HepG2 (cell line): ENCODE data around the gene PLCL1. TPM values are rescaled to one million over a fixed set of nuclear protein-coding genes. Genes with fewer than 3 reads are reported as not detected.

Experiments used
- ATAC-seq: fragments of 200-7000 bp; cut with Tn5 transposase; 3 replicates; pipeline ENCODE4 v1.9.1; 2020; ENCODE audit warnings: mild to moderate bottlenecking, moderate library complexity
- BruUV-seq: library from RNA; stranded (reverse); fragments of 400-500 nt; replicated peaks from 2 replicates; lab custom pipeline; 2021; lab: Mats Ljungman, UMichigan
- CTCF ChIA-PET: fragments of 300-600 bp; formaldehyde crosslinking; extraction: SDS; loops from one replicate; lab custom pipeline; 2021; ENCODE audit warnings: low total read pairs, inconsistent platforms, low intra/inter-chr PET ratio; lab: Yijun Ruan, JAX
- POLR2A ChIA-PET: fragments of 350-600 bp; sonication (Branson Sonifier 250); formaldehyde crosslinking; loops from one replicate; lab custom pipeline; 2020; ENCODE audit warnings: antibody characterized with exemption, inconsistent platforms; lab: Yijun Ruan, JAX
- DNase-seq: peaks from one replicate; pipeline ENCODE4 v3.0.0-alpha.2; 2015; ENCODE audit warnings: low spot score
- FAIRE-seq: peaks from 3 replicates; lab custom pipeline; 2011; peaks lifted over from hg19 to GRCh38; lab: Jason Lieb, UNC
- H2AFZ ChIP-seq: one replicate; pipeline ENCODE4 v1.6.1; 2011; ENCODE audit warnings: low read length, inconsistent platforms
- H3K27ac ChIP-seq: fragments of 300-600 bp; 3 replicates; pipeline ENCODE4 v1.8.0; 2011; ENCODE audit warnings: mixed run types, mild to moderate bottlenecking, mixed read lengths, low read length, inconsistent platforms; ENCODE audit not compliant: insufficient read depth; ENCODE audit errors: extremely low read length
- H3K27me3 ChIP-seq, 2 experiments: fragments of 200-600 bp in 1 of 2; 2 replicates in 1 of 2; 3 replicates in 1 of 2; pipeline versions ENCODE4 v1.6.0 to v1.8.0; 2011; ENCODE audit warnings: low read length in 2 of 2, mild to moderate bottlenecking in 2 of 2, moderate library complexity in 2 of 2, inconsistent platforms in 1 of 2; ENCODE audit not compliant: insufficient read depth in 2 of 2, control insufficient read depth in 1 of 2
- H3K36me3 ChIP-seq, 2 experiments: fragments of 200-600 bp in 1 of 2; replicated peaks in 1 of 2; 2 replicates in 1 of 2; 3 replicates in 1 of 2; pipeline versions ENCODE4 v1.5.1 to v1.8.0; 2011; ENCODE audit warnings: low read length in 2 of 2, inconsistent platforms in 1 of 2; ENCODE audit not compliant: insufficient read depth in 2 of 2, control insufficient read depth in 1 of 2
- H3K4me1 ChIP-seq: 2 replicates; pipeline ENCODE4 v1.5.1; 2012; ENCODE audit warnings: low read length, inconsistent platforms; ENCODE audit not compliant: insufficient read depth
- H3K4me2 ChIP-seq: 2 replicates; pipeline ENCODE4 v1.6.0; 2011; ENCODE audit warnings: low read depth, low read length, inconsistent platforms
- H3K4me3 ChIP-seq, 3 experiments: fragments of 200-600 bp in 1 of 3; sonication (generic), shearing (Covaris generic) in 1 of 3; replicated peaks in 1 of 3; 2 replicates each; pipeline ENCODE4 v1.5.1; 2011 to 2016; ENCODE audit warnings: low read length in 3 of 3, inconsistent platforms in 2 of 3, low read depth in 2 of 3, mild to moderate bottlenecking in 2 of 3, control low read depth in 1 of 3, mixed read lengths in 1 of 3; ENCODE audit not compliant: insufficient read depth in 1 of 3
- H3K79me2 ChIP-seq: one replicate; pipeline ENCODE4 v1.6.1; 2011; ENCODE audit warnings: low read length, inconsistent platforms; ENCODE audit not compliant: insufficient read depth
- H3K9ac ChIP-seq: 2 replicates; pipeline ENCODE4 v1.6.0; 2011; ENCODE audit warnings: mild to moderate bottlenecking, low read depth, low read length, inconsistent platforms; ENCODE audit not compliant: insufficient read depth
- H3K9me3 ChIP-seq: 2 replicates; pipeline ENCODE4 v1.5.1; 2012; ENCODE audit warnings: mild to moderate bottlenecking, low read length
- H4K20me1 ChIP-seq: 2 replicates; pipeline ENCODE4 v1.6.0; 2011; ENCODE audit warnings: inconsistent platforms, mild to moderate bottlenecking, low read length, moderate library complexity; ENCODE audit not compliant: insufficient read depth
- KAT2B ChIP-seq: fragments of 150-350 bp; IDR thresholded peaks from 2 replicates; pipeline ENCODE4 v1.6.1; 2014; ENCODE audit warnings: low read depth, low read length, borderline replicate concordance
- PHF20 ChIP-seq: sonication (generic); formaldehyde crosslinking; IDR thresholded peaks from 2 replicates; pipeline ENCODE4 v1.5.0; 2020; ENCODE audit warnings: mild to moderate bottlenecking, missing genetic modification reagents
- ZNF790 ChIP-seq: sonication (generic); formaldehyde crosslinking; IDR thresholded peaks from 2 replicates; pipeline ENCODE4 v1.8.0; 2022; ENCODE audit warnings: missing genetic modification reagents, mild to moderate bottlenecking, borderline replicate concordance
- WGBS: methylation state at CpG from one replicate; pipeline ENCODE4 v1.1.6; 2017; ENCODE audit warnings: low lambda C conversion rate; 5-methylcytosine and 5-hydroxymethylcytosine counted together
- in situ Hi-C: cut with HindIII; loops from 2 replicates; pipeline ENCODE4 v1.10.0; 2017; ENCODE audit warnings: low pct_unique_long_range_greater_than_20kb; ENCODE audit not compliant: extremely low pct_ligation_motif_present
- intact Hi-C: fragments of 100-400 bp; cut with micrococcal nuclease; formaldehyde crosslinking; loops from one replicate; pipeline ENCODE4 v1.10.0; 2022; ENCODE audit not compliant: unreplicated experiment
- polyA plus RNA-seq, 8 experiments: library from polyadenylated mRNA; depleted of rRNA in 3 of 8; stranded (reverse) in 7 of 8; unstranded in 1 of 8; fragments of >200 nt; fragmentation: Illumina TruSeq in 4 of 8; extraction: Trizol in 4 of 8; gene quantifications; 2 replicates each; pipeline versions ENCODE4 v1.2.1 to v1.2.3, GENCODE V29; 2011 to 2016; ENCODE audit warnings: low read depth in 4 of 8, missing spikeins in 1 of 8, mixed read lengths in 1 of 8; ENCODE audit not compliant: insufficient read depth in 1 of 8
- total RNA-seq, 5 experiments: library from RNA; depleted of rRNA; stranded (reverse); fragments of >200 nt; fragmentation: Illumina TruSeq; extraction: Trizol; gene quantifications; 2 replicates each; pipeline ENCODE4 v1.2.3, GENCODE V29; 2016; ENCODE audit warnings: low read depth in 1 of 5
- TF ChIP-seq, protein P1 (sequence below): IDR thresholded peaks from 2 replicates; pipeline ENCODE4 v1.6.1; 2016; ENCODE audit warnings: low read depth, missing genetic modification reagents, missing compliant biosample characterization
- TF ChIP-seq, protein P2 (sequence below): sonication (generic); formaldehyde crosslinking; IDR thresholded peaks from 2 replicates; pipeline ENCODE4 v1.4.0; 2020; ENCODE audit warnings: missing genetic modification reagents

The PLCL1 gene
- total and polyA plus RNA-seq, 2 of the 13 experiments (the other 11 are each of a cell fraction or from before 2014, with no cell fraction given): not detected

DNA sequence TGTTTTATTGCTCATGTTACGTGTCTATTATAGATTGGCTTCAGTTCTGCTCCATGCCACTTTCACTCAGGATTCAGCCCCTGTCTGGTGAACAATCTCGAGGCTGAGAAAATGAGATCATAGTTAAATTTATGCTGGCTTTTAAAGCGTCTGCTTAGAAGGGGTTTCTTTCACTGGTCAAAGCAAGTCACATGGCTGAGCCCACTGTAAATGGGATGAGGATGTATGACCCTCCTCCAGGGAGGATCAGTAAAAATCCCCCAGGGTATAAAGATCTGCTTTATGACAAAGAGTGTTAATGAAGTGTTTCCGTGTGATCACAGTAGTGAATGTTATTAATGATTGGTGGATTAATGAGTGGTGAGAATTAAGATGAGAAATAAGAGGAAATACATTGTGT lies 6.2 kb upstream of the PLCL1 start:
- Histone ChIP-seq H3K4me2 (no peak overlapping the region), H3K27ac (no peak overlapping the region), H2AFZ (no peak overlapping the region), H4K20me1 (no peaks in the 10 kb centered on the region)
- FAIRE-seq (no peak), DNase-seq (no peak), ATAC-seq (no peak)
- in situ Hi-C loops: no loop called here
- POLR2A ChIA-PET: no interaction called here
- WGBS: 3% methylated on average over 4 of the region's 4 CpGs
- no TSS peak for BruUV-seq
- TF ChIP-seq PHF20 (CRISPR knock-in tag): no peak
- TF ChIP-seq KAT2B: no peak
- TF ChIP-seq, all 625 proteins: peak for 0
- H3K79me2 ChIP-seq: no peaks in the 10 kb centered on the region
- H3K27me3 ChIP-seq: peaks cover 0 to 10% of the 10 kb centered on the region in 2 experiments; a peak in 3 of 5 replicates
- no peaks in the 10 kb centered on the region for H3K9me3 ChIP-seq
- intact Hi-C loops: no loop called here
- H3K9ac ChIP-seq: no peak overlapping the region
- H3K36me3 ChIP-seq: no peaks in the 10 kb centered on the region
- H3K4me1 ChIP-seq: no peaks in the 10 kb centered on the region
- CTCF ChIA-PET: no interaction called here
- no peak overlapping the region for H3K4me3 ChIP-seq

DNA sequence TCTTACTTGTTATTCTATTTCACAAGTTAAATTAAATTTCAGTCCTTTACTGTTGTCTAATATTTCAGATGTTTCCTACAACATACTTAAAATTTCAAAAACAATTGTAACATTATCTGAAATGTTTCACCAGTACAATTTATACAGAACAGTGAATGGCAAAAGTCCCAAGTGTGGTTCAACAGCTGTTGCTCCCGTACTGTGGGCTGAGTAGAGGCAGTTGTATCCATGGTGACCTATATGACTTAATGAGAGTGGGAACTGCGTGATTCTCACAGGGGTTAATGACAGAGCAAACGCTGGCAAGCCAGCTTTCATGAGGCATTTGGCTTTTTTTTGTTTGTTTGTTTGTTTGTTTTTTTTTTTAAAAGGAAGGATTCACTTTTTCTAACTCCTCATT lies 5.3 kb upstream of the PLCL1 start:
- 5% methylated on average over 3 of the region's 3 CpGs for WGBS
- H3K27me3 ChIP-seq: peaks cover 0 to 17% of the 10 kb centered on the region in 2 experiments; a peak in 3 of 5 replicates
- H3K4me2 ChIP-seq: no peak overlapping the region
- ChIA-PET CTCF (no interaction called here), POLR2A (no interaction called here)
- H3K4me1 ChIP-seq: peaks cover 4% of the 10 kb centered on the region
- no peaks in the 10 kb centered on the region for H3K79me2 ChIP-seq
- FAIRE-seq (no peak), ATAC-seq (no peak)
- no TSS peak for BruUV-seq
- H4K20me1 ChIP-seq: no peaks in the 10 kb centered on the region
- H3K4me3 ChIP-seq: no peak overlapping the region
- H3K36me3 ChIP-seq: no peaks in the 10 kb centered on the region
- H3K9ac ChIP-seq: no peak overlapping the region
- no peak overlapping the region for H3K27ac ChIP-seq
- no peak for TF ChIP-seq ZNF790 (CRISPR knock-in tag)
- TF ChIP-seq, protein P1, sequence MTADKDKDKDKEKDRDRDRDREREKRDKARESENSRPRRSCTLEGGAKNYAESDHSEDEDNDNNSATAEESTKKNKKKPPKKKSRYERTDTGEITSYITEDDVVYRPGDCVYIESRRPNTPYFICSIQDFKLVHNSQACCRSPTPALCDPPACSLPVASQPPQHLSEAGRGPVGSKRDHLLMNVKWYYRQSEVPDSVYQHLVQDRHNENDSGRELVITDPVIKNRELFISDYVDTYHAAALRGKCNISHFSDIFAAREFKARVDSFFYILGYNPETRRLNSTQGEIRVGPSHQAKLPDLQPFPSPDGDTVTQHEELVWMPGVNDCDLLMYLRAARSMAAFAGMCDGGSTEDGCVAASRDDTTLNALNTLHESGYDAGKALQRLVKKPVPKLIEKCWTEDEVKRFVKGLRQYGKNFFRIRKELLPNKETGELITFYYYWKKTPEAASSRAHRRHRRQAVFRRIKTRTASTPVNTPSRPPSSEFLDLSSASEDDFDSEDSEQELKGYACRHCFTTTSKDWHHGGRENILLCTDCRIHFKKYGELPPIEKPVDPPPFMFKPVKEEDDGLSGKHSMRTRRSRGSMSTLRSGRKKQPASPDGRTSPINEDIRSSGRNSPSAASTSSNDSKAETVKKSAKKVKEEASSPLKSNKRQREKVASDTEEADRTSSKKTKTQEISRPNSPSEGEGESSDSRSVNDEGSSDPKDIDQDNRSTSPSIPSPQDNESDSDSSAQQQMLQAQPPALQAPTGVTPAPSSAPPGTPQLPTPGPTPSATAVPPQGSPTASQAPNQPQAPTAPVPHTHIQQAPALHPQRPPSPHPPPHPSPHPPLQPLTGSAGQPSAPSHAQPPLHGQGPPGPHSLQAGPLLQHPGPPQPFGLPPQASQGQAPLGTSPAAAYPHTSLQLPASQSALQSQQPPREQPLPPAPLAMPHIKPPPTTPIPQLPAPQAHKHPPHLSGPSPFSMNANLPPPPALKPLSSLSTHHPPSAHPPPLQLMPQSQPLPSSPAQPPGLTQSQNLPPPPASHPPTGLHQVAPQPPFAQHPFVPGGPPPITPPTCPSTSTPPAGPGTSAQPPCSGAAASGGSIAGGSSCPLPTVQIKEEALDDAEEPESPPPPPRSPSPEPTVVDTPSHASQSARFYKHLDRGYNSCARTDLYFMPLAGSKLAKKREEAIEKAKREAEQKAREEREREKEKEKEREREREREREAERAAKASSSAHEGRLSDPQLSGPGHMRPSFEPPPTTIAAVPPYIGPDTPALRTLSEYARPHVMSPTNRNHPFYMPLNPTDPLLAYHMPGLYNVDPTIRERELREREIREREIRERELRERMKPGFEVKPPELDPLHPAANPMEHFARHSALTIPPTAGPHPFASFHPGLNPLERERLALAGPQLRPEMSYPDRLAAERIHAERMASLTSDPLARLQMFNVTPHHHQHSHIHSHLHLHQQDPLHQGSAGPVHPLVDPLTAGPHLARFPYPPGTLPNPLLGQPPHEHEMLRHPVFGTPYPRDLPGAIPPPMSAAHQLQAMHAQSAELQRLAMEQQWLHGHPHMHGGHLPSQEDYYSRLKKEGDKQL (CRISPR knock-in tag): no peak
- TF ChIP-seq, protein P2, sequence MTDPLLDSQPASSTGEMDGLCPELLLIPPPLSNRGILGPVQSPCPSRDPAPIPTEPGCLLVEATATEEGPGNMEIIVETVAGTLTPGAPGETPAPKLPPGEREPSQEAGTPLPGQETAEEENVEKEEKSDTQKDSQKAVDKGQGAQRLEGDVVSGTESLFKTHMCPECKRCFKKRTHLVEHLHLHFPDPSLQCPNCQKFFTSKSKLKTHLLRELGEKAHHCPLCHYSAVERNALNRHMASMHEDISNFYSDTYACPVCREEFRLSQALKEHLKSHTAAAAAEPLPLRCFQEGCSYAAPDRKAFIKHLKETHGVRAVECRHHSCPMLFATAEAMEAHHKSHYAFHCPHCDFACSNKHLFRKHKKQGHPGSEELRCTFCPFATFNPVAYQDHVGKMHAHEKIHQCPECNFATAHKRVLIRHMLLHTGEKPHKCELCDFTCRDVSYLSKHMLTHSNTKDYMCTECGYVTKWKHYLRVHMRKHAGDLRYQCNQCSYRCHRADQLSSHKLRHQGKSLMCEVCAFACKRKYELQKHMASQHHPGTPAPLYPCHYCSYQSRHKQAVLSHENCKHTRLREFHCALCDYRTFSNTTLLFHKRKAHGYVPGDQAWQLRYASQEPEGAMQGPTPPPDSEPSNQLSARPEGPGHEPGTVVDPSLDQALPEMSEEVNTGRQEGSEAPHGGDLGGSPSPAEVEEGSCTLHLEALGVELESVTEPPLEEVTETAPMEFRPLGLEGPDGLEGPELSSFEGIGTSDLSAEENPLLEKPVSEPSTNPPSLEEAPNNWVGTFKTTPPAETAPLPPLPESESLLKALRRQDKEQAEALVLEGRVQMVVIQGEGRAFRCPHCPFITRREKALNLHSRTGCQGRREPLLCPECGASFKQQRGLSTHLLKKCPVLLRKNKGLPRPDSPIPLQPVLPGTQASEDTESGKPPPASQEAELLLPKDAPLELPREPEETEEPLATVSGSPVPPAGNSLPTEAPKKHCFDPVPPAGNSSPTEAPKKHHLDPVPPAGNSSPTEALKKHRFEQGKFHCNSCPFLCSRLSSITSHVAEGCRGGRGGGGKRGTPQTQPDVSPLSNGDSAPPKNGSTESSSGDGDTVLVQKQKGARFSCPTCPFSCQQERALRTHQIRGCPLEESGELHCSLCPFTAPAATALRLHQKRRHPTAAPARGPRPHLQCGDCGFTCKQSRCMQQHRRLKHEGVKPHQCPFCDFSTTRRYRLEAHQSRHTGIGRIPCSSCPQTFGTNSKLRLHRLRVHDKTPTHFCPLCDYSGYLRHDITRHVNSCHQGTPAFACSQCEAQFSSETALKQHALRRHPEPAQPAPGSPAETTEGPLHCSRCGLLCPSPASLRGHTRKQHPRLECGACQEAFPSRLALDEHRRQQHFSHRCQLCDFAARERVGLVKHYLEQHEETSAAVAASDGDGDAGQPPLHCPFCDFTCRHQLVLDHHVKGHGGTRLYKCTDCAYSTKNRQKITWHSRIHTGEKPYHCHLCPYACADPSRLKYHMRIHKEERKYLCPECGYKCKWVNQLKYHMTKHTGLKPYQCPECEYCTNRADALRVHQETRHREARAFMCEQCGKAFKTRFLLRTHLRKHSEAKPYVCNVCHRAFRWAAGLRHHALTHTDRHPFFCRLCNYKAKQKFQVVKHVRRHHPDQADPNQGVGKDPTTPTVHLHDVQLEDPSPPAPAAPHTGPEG (CRISPR knock-in tag): no peak
- TF ChIP-seq, all 625 proteins: peak for 0
- DNase-seq: no peak
- intact Hi-C loops (no loop called here), in situ Hi-C loops (no loop called here)
- H3K9me3 ChIP-seq: no peaks in the 10 kb centered on the region
- H2AFZ ChIP-seq: no peak overlapping the region
